HEK293 (cell line): ENCODE data around the gene CCL4.

ENCODE experiments used
- KLF1 ChIP-seq: fragments of 450-650 bp; formaldehyde crosslinking; IDR thresholded peaks from 2 replicates; pipeline ENCODE4 v1.5.1; 2016; ENCODE audit warnings: missing biosample characterization, missing genetic modification characterization
- KLF16 ChIP-seq: fragments of 450-650 bp; formaldehyde crosslinking; IDR thresholded peaks from 2 replicates; pipeline ENCODE4 v1.5.1; 2017; ENCODE audit warnings: missing biosample characterization, missing genetic modification characterization
- ZBTB7A ChIP-seq: fragments of 450-650 bp; formaldehyde crosslinking; IDR thresholded peaks from 2 replicates; pipeline ENCODE4 v1.5.1; 2016; ENCODE audit warnings: low read depth, missing biosample characterization, missing genetic modification characterization
- ZNF140 ChIP-seq: fragments of 450-650 bp; formaldehyde crosslinking; IDR thresholded peaks from 2 replicates; pipeline ENCODE4 v1.5.1; 2016; ENCODE audit warnings: missing biosample characterization, missing genetic modification characterization
- TF ChIP-seq, protein P1 (sequence below): fragments of 450-650 bp; formaldehyde crosslinking; IDR thresholded peaks from 2 replicates; pipeline ENCODE4 v1.5.1; 2016; ENCODE audit warnings: missing biosample characterization, missing genetic modification characterization
- TF ChIP-seq, protein P2 (sequence below): fragments of 450-650 bp; formaldehyde crosslinking; IDR thresholded peaks from 2 replicates; pipeline ENCODE4 v1.5.1; 2016; ENCODE audit warnings: missing biosample characterization, missing genetic modification characterization

DNA sequence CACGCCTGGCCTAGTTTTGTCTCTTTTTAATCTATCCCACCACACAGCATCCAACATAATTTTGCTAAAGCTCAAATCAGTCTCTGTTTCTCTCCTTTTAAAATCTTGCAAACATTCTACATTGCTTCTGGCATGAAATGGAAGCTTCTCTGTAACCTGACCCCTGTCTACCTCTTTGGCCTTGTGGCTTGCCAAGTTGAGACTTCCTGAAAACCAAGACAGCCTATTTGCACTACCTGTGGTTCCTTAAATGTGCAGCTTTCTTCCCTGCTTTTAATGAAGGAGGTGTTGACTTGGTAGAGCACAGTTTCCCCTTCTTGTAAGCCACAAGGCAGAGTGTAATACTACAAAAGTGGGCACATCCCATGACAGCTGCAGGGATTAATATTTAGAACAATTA is 7.6 kb upstream of the CCL4 start:
- TF ChIP-seq KLF16 (tag by site-specific recombination) (no peak), KLF1 (tag by site-specific recombination) (no peak), ZBTB7A (tag by site-specific recombination) (no peak), ZNF140 (no peak)
- TF ChIP-seq, protein P1, sequence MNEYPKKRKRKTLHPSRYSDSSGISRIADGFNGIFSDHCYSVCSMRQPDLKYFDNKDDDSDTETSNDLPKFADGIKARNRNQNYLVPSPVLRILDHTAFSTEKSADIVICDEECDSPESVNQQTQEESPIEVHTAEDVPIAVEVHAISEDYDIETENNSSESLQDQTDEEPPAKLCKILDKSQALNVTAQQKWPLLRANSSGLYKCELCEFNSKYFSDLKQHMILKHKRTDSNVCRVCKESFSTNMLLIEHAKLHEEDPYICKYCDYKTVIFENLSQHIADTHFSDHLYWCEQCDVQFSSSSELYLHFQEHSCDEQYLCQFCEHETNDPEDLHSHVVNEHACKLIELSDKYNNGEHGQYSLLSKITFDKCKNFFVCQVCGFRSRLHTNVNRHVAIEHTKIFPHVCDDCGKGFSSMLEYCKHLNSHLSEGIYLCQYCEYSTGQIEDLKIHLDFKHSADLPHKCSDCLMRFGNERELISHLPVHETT (tag by site-specific recombination) = no peak
- TF ChIP-seq, protein P2, sequence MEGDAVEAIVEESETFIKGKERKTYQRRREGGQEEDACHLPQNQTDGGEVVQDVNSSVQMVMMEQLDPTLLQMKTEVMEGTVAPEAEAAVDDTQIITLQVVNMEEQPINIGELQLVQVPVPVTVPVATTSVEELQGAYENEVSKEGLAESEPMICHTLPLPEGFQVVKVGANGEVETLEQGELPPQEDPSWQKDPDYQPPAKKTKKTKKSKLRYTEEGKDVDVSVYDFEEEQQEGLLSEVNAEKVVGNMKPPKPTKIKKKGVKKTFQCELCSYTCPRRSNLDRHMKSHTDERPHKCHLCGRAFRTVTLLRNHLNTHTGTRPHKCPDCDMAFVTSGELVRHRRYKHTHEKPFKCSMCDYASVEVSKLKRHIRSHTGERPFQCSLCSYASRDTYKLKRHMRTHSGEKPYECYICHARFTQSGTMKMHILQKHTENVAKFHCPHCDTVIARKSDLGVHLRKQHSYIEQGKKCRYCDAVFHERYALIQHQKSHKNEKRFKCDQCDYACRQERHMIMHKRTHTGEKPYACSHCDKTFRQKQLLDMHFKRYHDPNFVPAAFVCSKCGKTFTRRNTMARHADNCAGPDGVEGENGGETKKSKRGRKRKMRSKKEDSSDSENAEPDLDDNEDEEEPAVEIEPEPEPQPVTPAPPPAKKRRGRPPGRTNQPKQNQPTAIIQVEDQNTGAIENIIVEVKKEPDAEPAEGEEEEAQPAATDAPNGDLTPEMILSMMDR (tag by site-specific recombination) = no peak
